ENCODE measurements around the gene CPNE7. TPM values are rescaled to one million over a fixed set of nuclear protein-coding genes. Genes with fewer than 3 reads are reported as not detected.

Gene CPNE7
- total RNA-seq (0.88 and 2.2 TPM in 2 replicates), polyA plus RNA-seq (1.6 and 7.0 TPM in 2 replicates)

GRCh38 chr16:89575247-89576152, at the start of gene CPNE7:
Gene CPNE7 (plus strand): TSS chr16:89575758. CDS start chr16:89575898, 140 bp downstream.
- Histone ChIP-seq H3K9me3 (ENCODE audit: low read depth) (no peaks in the 10 kb centered on the region), H3K27me3 (peaks cover 46% of the 10 kb centered on the region), H3K4me3 (peak within 1 kb of the TSS; percentile 20), H3K27ac (no peak within 1 kb of the TSS), H3K36me3 (no peaks in the 10 kb centered on the region), H3K4me1 (ENCODE audit: low read depth) (no peaks in the 10 kb centered on the region)
- peak in 1 of 2 donors; percentile 43 for DNase-seq (ENCODE audit: low read depth in 1 of 2, low spot score in 1 of 2)
- no peak for TF ChIP-seq CTCF (IDR thresholded peaks at IDR 0.05; ENCODE audit: low read depth, low read length)

- Histone ChIP-seq H3K4me3 (no peak overlapping the region), H3K9me3 (ENCODE audit: low read depth) (no peaks in the 10 kb centered on the region), H3K4me1 (ENCODE audit: low read depth) (peaks cover 8% of the 10 kb centered on the region), H3K27ac (no peak overlapping the region), H3K27me3 (no peaks in the 10 kb centered on the region), H3K36me3 (peaks cover 50% of the 10 kb centered on the region)
- no peak for TF ChIP-seq CTCF (IDR thresholded peaks at IDR 0.05; ENCODE audit: low read depth, low read length)
- no peak for DNase-seq (ENCODE audit: low read depth in 1 of 2, low spot score in 1 of 2)
Observed at GRCh38 chr16:89529097-89529496, 46.5 kb upstream of the CPNE7 start.

GRCh38 chr16:89530401-89531381, 44.9 kb upstream of the CPNE7 start:
- DNase-seq (ENCODE audit: low read depth in 1 of 2, low spot score in 1 of 2), result no peak
- no peak overlapping the region for H3K4me3 ChIP-seq
- H3K4me1 ChIP-seq (ENCODE audit: low read depth), result peaks cover 2% of the 10 kb centered on the region
- TF ChIP-seq CTCF (IDR thresholded peaks at IDR 0.05; ENCODE audit: low read depth, low read length), result no peak
- no peaks in the 10 kb centered on the region for H3K9me3 ChIP-seq (ENCODE audit: low read depth)
- H3K27ac ChIP-seq, result no peak overlapping the region
- peaks cover 56% of the 10 kb centered on the region for H3K36me3 ChIP-seq
- H3K27me3 ChIP-seq, result no peaks in the 10 kb centered on the region

- no peak for DNase-seq (ENCODE audit: low read depth in 1 of 2, low spot score in 1 of 2)
- H3K9me3 ChIP-seq (ENCODE audit: low read depth), result no peaks in the 10 kb centered on the region
- no peak for TF ChIP-seq CTCF (IDR thresholded peaks at IDR 0.05; ENCODE audit: low read depth, low read length)
- peaks cover 46% of the 10 kb centered on the region for H3K36me3 ChIP-seq
- H3K27ac ChIP-seq, result no peak overlapping the region
- no peaks in the 10 kb centered on the region for H3K27me3 ChIP-seq
- H3K4me3 ChIP-seq, result no peak overlapping the region
- no peaks in the 10 kb centered on the region for H3K4me1 ChIP-seq (ENCODE audit: low read depth)
Observed at GRCh38 chr16:89531821-89532526, 43.6 kb upstream of the CPNE7 start.

- peak in 1 of 2 donors; percentile 80 for DNase-seq (ENCODE audit: low read depth in 1 of 2, low spot score in 1 of 2)
- Histone ChIP-seq H3K4me3 (no peak overlapping the region), H3K27ac (peak overlapping the region; percentile 23), H3K36me3 (peaks cover 38% of the 10 kb centered on the region), H3K9me3 (ENCODE audit: low read depth) (no peaks in the 10 kb centered on the region), H3K4me1 (ENCODE audit: low read depth) (no peaks in the 10 kb centered on the region), H3K27me3 (no peaks in the 10 kb centered on the region)
- no peak for TF ChIP-seq CTCF (IDR thresholded peaks at IDR 0.05; ENCODE audit: low read depth, low read length)
Observed at GRCh38 chr16:89534252-89534756, 41.3 kb upstream of the CPNE7 start.

All from cardiac muscle cell (in vitro differentiated cells and primary cell).